HCT116 (cell line): ENCODE data around the gene IGSF6. TPM values are rescaled to one million over a fixed set of nuclear protein-coding genes. Genes with fewer than 3 reads are reported as not detected.

ENCODE experiments used
- ATAC-seq: fragments of 200-7000 bp; cut with Tn5 transposase; 2 replicates; pipeline ENCODE4 v1.9.1; 2020; ENCODE audit warnings: mild to moderate bottlenecking, moderate library complexity
- BruUV-seq: library from RNA; stranded (reverse); fragments of 400-500 nt; replicated peaks from 2 replicates; lab custom pipeline; 2021; lab: Mats Ljungman, UMichigan
- CTCF ChIA-PET: fragments of 300-600 bp; sonication (Branson Sonifier 250); formaldehyde crosslinking; loops from one replicate; lab custom pipeline; 2021; ENCODE audit warnings: antibody characterized with exemption; lab: Charles Lee
- POLR2A ChIA-PET: fragments of 300-600, 350-600 bp; sonication (Branson Sonifier 250); formaldehyde crosslinking; loops from one replicate; lab custom pipeline; 2021; ENCODE audit warnings: antibody characterized with exemption; lab: Charles Lee
- RAD21 ChIA-PET, 2 experiments: fragments of 300-600 bp; sonication (Branson Sonifier 250); formaldehyde crosslinking; loops; one replicate each; lab custom pipeline; 2023; ENCODE audit warnings: low total read pairs in 2 of 2; ENCODE audit not compliant: uncharacterized antibody in 2 of 2, unreplicated experiment in 2 of 2, low non-redundant PET in 1 of 2; lab: Charles Lee
- DNase-seq: peaks from one replicate; pipeline ENCODE4 v3.0.0-alpha.2; 2010; ENCODE audit warnings: low read depth, low spot score
- H2AFZ ChIP-seq: fragments of 200-600 bp; shearing (Covaris generic), sonication (generic); 2 replicates; pipeline ENCODE4 v1.6.1; 2017; ENCODE audit warnings: low read depth, mixed run types, mixed read lengths, antibody characterized with exemption, low read length; ENCODE audit not compliant: poor library complexity, severe bottlenecking
- H3K27ac ChIP-seq: 2 replicates; pipeline ENCODE4 v1.5.1; 2012; ENCODE audit warnings: low read depth, low read length
- H3K27me3 ChIP-seq: fragments of 200-600 bp; sonication (generic); 2 replicates; pipeline ENCODE4 v1.6.1; 2016; ENCODE audit warnings: mixed run types, low read length, mixed read lengths; ENCODE audit not compliant: insufficient read depth
- H3K36me3 ChIP-seq, 2 experiments: fragments of 200-500 bp in 1 of 2; fragments of 200-600 bp in 1 of 2; sonication (Bioruptor generic) in 1 of 2; sonication (generic) in 1 of 2; 2 replicates each; pipeline versions ENCODE4 v1.5.1 to v1.6.1; 2014 to 2016; ENCODE audit warnings: low read length in 2 of 2, inconsistent platforms in 1 of 2, mixed read lengths in 1 of 2, mixed run types in 1 of 2; ENCODE audit not compliant: insufficient read depth in 2 of 2, control insufficient read depth in 1 of 2
- H3K4me1 ChIP-seq, 2 experiments: fragments of 200-600 bp in 1 of 2; sonication (generic) in 1 of 2; 2 replicates each; pipeline versions ENCODE4 v1.5.1 to v1.6.1; 2012 to 2017; ENCODE audit warnings: low read length in 2 of 2, inconsistent platforms in 1 of 2, mild to moderate bottlenecking in 1 of 2, mixed read lengths in 1 of 2, mixed run types in 1 of 2, moderate library complexity in 1 of 2; ENCODE audit not compliant: insufficient read depth in 2 of 2, control insufficient read depth in 1 of 2
- H3K4me2 ChIP-seq: fragments of 200-600 bp; sonication (generic); 2 replicates; pipeline ENCODE4 v1.6.1; 2017; ENCODE audit warnings: mixed run types, low read length, mixed read lengths
- H3K4me3 ChIP-seq, 2 experiments: fragments of 200-600 bp in 1 of 2; sonication (generic) in 1 of 2; replicated peaks in 1 of 2; 2 replicates each; pipeline ENCODE4 v1.5.1; 2011 to 2016; ENCODE audit warnings: low read length in 2 of 2, control low read depth in 1 of 2, low read depth in 1 of 2, mild to moderate bottlenecking in 1 of 2, mixed read lengths in 1 of 2, mixed run types in 1 of 2
- H3K79me2 ChIP-seq: fragments of 200-600 bp; sonication (generic); 2 replicates; pipeline ENCODE4 v1.6.1; 2017; ENCODE audit warnings: mild to moderate bottlenecking, mixed run types, low read length, moderate library complexity, mixed read lengths; ENCODE audit not compliant: insufficient read depth
- H3K9ac ChIP-seq: fragments of 200-600 bp; sonication (generic); 2 replicates; pipeline ENCODE4 v1.6.1; 2016; ENCODE audit warnings: low read length, mixed read lengths
- H3K9me2 ChIP-seq: fragments of 200-600 bp; sonication (generic), shearing (Covaris generic); 2 replicates; pipeline ENCODE4 v1.6.1; 2017; ENCODE audit warnings: mixed run types, mild to moderate bottlenecking, moderate library complexity; ENCODE audit not compliant: insufficient read depth
- H3K9me3 ChIP-seq, 2 experiments: fragments of 200-500 bp in 1 of 2; fragments of 200-600 bp in 1 of 2; sonication (Bioruptor generic) in 1 of 2; sonication (generic) in 1 of 2; 2 replicates each; pipeline ENCODE4 v1.6.1; 2014 to 2017; ENCODE audit warnings: low read length in 2 of 2, mixed read lengths in 2 of 2, inconsistent platforms in 1 of 2, low read depth in 1 of 2, mild to moderate bottlenecking in 1 of 2, mixed run types in 1 of 2, moderate library complexity in 1 of 2; ENCODE audit not compliant: control insufficient read depth in 1 of 2, insufficient read depth in 1 of 2
- H4K20me1 ChIP-seq: fragments of 200-600 bp; sonication (generic), shearing (Covaris generic); 2 replicates; pipeline ENCODE4 v1.6.1; 2017; ENCODE audit warnings: mixed run types, mild to moderate bottlenecking, moderate library complexity; ENCODE audit not compliant: insufficient read depth
- CBX3 ChIP-seq: IDR thresholded peaks from 2 replicates; pipeline ENCODE4 v1.6.1; 2012; ENCODE audit warnings: low read depth
- CEBPB ChIP-seq: IDR thresholded peaks from 2 replicates; pipeline ENCODE4 v1.6.1; 2012; ENCODE audit warnings: low read depth
- EGR1 ChIP-seq: IDR thresholded peaks from 2 replicates; pipeline ENCODE4 v1.6.1; 2012; ENCODE audit warnings: low read depth
- ELF1 ChIP-seq: IDR thresholded peaks from 2 replicates; pipeline ENCODE4 v1.6.1; 2012; ENCODE audit warnings: low read depth, borderline replicate concordance
- EZH2 ChIP-seq: fragments of 200-600 bp; sonication (generic); IDR thresholded peaks from 2 replicates; pipeline ENCODE4 v1.6.1; 2017; ENCODE audit warnings: antibody characterized with exemption, mixed run types
- FOSL1 ChIP-seq: IDR thresholded peaks from 2 replicates; pipeline ENCODE4 v1.6.1; 2012; ENCODE audit warnings: low read depth
- JUND ChIP-seq: IDR thresholded peaks from 2 replicates; pipeline ENCODE4 v1.6.1; 2012
- POLR2AphosphoS5 ChIP-seq: IDR thresholded peaks from 2 replicates; pipeline ENCODE4 v1.6.1; 2011; ENCODE audit warnings: mild to moderate bottlenecking, low read depth, low read length, moderate library complexity
- REST ChIP-seq: IDR thresholded peaks from 2 replicates; pipeline ENCODE4 v1.6.1; 2012; ENCODE audit warnings: low read depth
- SIN3A ChIP-seq: IDR thresholded peaks from 2 replicates; pipeline ENCODE4 v1.6.1; 2012; ENCODE audit warnings: low read depth
- SP1 ChIP-seq: IDR thresholded peaks from 2 replicates; pipeline ENCODE4 v1.6.1; 2012; ENCODE audit warnings: low read depth
- SRF ChIP-seq: IDR thresholded peaks from 2 replicates; pipeline ENCODE4 v1.6.1; 2012; ENCODE audit warnings: low read depth
- YY1 ChIP-seq: IDR thresholded peaks from 2 replicates; pipeline ENCODE4 v1.6.1; 2011; ENCODE audit warnings: low read length, low read depth, moderate library complexity, mild to moderate bottlenecking; ENCODE audit not compliant: insufficient replicate concordance; ENCODE audit errors: extremely low read depth
- ZNF274 ChIP-seq: fragments of 200-500 bp; sonication (Bioruptor generic); IDR thresholded peaks from 2 replicates; pipeline ENCODE4 v1.6.1; 2014; ENCODE audit warnings: mild to moderate bottlenecking, low read depth, low read length, inconsistent platforms
- intact Hi-C: fragments of 100-400 bp; cut with micrococcal nuclease; formaldehyde crosslinking; loops from 2 replicates; pipeline ENCODE4 v1.10.0; 2022
- total RNA-seq: library from RNA; stranded (reverse); gene quantifications from one replicate; pipeline ENCODE4 v1.2.1, GENCODE V29; 2021; ENCODE audit not compliant: unreplicated experiment
- TF ChIP-seq, protein P1 (sequence below): IDR thresholded peaks from 2 replicates; pipeline ENCODE4 v1.6.1; 2012

Gene IGSF6
- total RNA-seq, 1 experiment from 2014 or later: not detected

DNA sequence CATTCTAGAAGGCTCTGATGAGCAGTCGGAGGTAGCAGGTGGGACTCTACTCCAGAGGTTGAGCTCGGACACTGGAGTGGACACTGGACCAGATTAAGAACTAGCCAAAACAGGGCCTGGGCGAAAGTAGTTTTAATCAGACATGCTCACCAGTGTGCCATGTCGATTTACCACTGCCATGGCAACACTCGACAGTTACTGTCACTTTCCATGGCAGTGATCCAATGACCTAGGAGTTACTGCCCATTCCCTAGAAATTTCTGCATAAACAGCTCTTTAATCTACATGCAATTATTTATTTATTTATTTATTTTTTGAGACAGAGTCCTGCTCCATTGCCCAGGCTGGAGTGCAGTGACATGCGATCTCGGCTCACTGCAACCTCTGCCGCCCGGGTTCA lies 60.2 kb downstream of the IGSF6 start:
- Histone ChIP-seq H3K9ac (no peak overlapping the region), H3K9me2 (no peaks in the 10 kb centered on the region), H3K4me3 (no peak overlapping the region), H3K27ac (no peak overlapping the region), H3K36me3 (no peaks in the 10 kb centered on the region), H3K4me1 (no peaks in the 10 kb centered on the region), H2AFZ (no peak overlapping the region), H3K9me3 (no peaks in the 10 kb centered on the region), H4K20me1 (no peaks in the 10 kb centered on the region), H3K27me3 (no peaks in the 10 kb centered on the region), H3K79me2 (no peaks in the 10 kb centered on the region), H3K4me2 (no peak overlapping the region)
- ATAC-seq (no peak), DNase-seq (no peak)
- POLR2A ChIA-PET: no interaction called here
- CTCF ChIA-PET: no interaction called here
- no TSS peak for BruUV-seq
- RAD21 ChIA-PET: no interaction called here
- TF ChIP-seq CEBPB: no peak
- no peak for TF ChIP-seq YY1
- no peak for TF ChIP-seq POLR2AphosphoS5
- no peak for TF ChIP-seq ELF1
- TF ChIP-seq SRF: no peak
- TF ChIP-seq EGR1: no peak
- TF ChIP-seq, protein P1, sequence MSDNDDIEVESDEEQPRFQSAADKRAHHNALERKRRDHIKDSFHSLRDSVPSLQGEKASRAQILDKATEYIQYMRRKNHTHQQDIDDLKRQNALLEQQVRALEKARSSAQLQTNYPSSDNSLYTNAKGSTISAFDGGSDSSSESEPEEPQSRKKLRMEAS: no peak
- TF ChIP-seq CBX3: no peak
- no peak for TF ChIP-seq SP1
- TF ChIP-seq FOSL1: no peak
- TF ChIP-seq REST: no peak
- no peak for TF ChIP-seq SIN3A
- TF ChIP-seq JUND: no peak
- no peak for TF ChIP-seq ZNF274
- no peak for TF ChIP-seq EZH2
- intact Hi-C loops: no loop called here
